Measurements from ENCODE around the gene LCORL. TPM values are rescaled to one million over a fixed set of nuclear protein-coding genes. Genes with fewer than 3 reads are reported as not detected.

Gene LCORL
- polyA plus RNA-seq, 2 of the 4 experiments (the other 2 are of a cell fraction), result 6.4 to 9.7 TPM

GRCh38 chr4:17810260-17811077 lies 211.1 kb downstream of the LCORL start, which contains the start of the genes DCAF16 and NCAPG (continued):
- TF ChIP-seq HMGXB4 (CRISPR knock-in tag; IDR thresholded peaks at IDR 0.05; ENCODE audit: borderline replicate concordance), result no peak
- TF ChIP-seq PHF8 (IDR thresholded peaks at IDR 0.05; ENCODE audit: borderline replicate concordance, low read depth), result peak; percentile 91
- no peak for TF ChIP-seq CTCF (IDR thresholded peaks at IDR 0.05)
- TF ChIP-seq TP53 (CRISPR knock-in tag; IDR thresholded peaks at IDR 0.05), result no peak
- no peak for TF ChIP-seq ZNF302 (CRISPR knock-in tag; IDR thresholded peaks at IDR 0.05)
- TF ChIP-seq MYC (IDR thresholded peaks at IDR 0.05; ENCODE audit: borderline replicate concordance, low read length), result peak; percentile 31; the same call in 1 of the 2 replicates
- peak; percentile 50 to 56; a peak in 1 of 5 replicates for TF ChIP-seq JUN (IDR thresholded peaks at IDR 0.05)
- TF ChIP-seq NFE2L2 (conservative IDR thresholded peaks at IDR 0.05; ENCODE audit: low read length), result no peak
- no peak for TF ChIP-seq ESRRA (IDR thresholded peaks at IDR 0.05; ENCODE audit: borderline replicate concordance, low read length)
- TF ChIP-seq POLR2A (IDR thresholded peaks at IDR 0.05; ENCODE audit: low read length), result peak; percentile 91
- TF ChIP-seq HES2 (IDR thresholded peaks at IDR 0.05), result no peak
- TF ChIP-seq, protein P1, sequence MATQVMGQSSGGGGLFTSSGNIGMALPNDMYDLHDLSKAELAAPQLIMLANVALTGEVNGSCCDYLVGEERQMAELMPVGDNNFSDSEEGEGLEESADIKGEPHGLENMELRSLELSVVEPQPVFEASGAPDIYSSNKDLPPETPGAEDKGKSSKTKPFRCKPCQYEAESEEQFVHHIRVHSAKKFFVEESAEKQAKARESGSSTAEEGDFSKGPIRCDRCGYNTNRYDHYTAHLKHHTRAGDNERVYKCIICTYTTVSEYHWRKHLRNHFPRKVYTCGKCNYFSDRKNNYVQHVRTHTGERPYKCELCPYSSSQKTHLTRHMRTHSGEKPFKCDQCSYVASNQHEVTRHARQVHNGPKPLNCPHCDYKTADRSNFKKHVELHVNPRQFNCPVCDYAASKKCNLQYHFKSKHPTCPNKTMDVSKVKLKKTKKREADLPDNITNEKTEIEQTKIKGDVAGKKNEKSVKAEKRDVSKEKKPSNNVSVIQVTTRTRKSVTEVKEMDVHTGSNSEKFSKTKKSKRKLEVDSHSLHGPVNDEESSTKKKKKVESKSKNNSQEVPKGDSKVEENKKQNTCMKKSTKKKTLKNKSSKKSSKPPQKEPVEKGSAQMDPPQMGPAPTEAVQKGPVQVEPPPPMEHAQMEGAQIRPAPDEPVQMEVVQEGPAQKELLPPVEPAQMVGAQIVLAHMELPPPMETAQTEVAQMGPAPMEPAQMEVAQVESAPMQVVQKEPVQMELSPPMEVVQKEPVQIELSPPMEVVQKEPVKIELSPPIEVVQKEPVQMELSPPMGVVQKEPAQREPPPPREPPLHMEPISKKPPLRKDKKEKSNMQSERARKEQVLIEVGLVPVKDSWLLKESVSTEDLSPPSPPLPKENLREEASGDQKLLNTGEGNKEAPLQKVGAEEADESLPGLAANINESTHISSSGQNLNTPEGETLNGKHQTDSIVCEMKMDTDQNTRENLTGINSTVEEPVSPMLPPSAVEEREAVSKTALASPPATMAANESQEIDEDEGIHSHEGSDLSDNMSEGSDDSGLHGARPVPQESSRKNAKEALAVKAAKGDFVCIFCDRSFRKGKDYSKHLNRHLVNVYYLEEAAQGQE (IDR thresholded peaks at IDR 0.05), result peak; percentile 99
- no peak for TF ChIP-seq CEBPB (IDR thresholded peaks at IDR 0.05)
- TF ChIP-seq, protein P2, sequence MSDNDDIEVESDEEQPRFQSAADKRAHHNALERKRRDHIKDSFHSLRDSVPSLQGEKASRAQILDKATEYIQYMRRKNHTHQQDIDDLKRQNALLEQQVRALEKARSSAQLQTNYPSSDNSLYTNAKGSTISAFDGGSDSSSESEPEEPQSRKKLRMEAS (IDR thresholded peaks at IDR 0.05), result peak; percentile 82
- peak; percentile 99 for TF ChIP-seq CHD2 (IDR thresholded peaks at IDR 0.05; ENCODE audit: low read length, partially characterized antibody)

- no peaks in the 10 kb centered on the region for H3K9me3 ChIP-seq
- DNase-seq (ENCODE audit: low read depth in 1 of 2, low spot score in 1 of 2), result no peak
- peaks cover 35% of the 10 kb centered on the region for H3K4me1 ChIP-seq
- H3K4me2 ChIP-seq, result peak overlapping the region; percentile 92
- ATAC-seq, result no peak
- H3K27ac ChIP-seq, result peak overlapping the region; percentile 85 to 99
- WGBS (ENCODE audit: missing lambda C conversion rate), result 1% methylated on average over 7 of the region's 7 CpGs
- ChIA-PET CTCF (interaction anchor here (1.2 to 2.0 kb wide), 5 partner anchors 212 to 297 kb away, joined by 3 to 7 read pairs (median 4); partner anchors contain the start of gene QDPR), POLR2A (interaction anchor here (0.6 kb wide), 1 partner anchor 261 kb away, joined by 5 read pairs; no protein-coding TSS in a partner anchor)
- TF ChIP-seq RCOR1 (IDR thresholded peaks at IDR 0.05; ENCODE audit: low read depth, low read length), result no peak
- TF ChIP-seq HDAC2 (IDR thresholded peaks at IDR 0.05), result no peak
- no peak for TF ChIP-seq POLR2AphosphoS2 (conservative IDR thresholded peaks at IDR 0.05; ENCODE audit: low read length)
- TF ChIP-seq RNF2 (IDR thresholded peaks at IDR 0.05; ENCODE audit: borderline replicate concordance, low read depth), result no peak
- TF ChIP-seq FOSB (CRISPR knock-in tag; IDR thresholded peaks at IDR 0.05), result no peak
- no peak for TF ChIP-seq CTCF (IDR thresholded peaks at IDR 0.05)
- no peak for TF ChIP-seq EHF (CRISPR knock-in tag; IDR thresholded peaks at IDR 0.05)
- TF ChIP-seq GATA3 (IDR thresholded peaks at IDR 0.05; ENCODE audit: borderline replicate concordance), result no peak
- no peak for FAIRE-seq
- H3K4me3 ChIP-seq, result peak overlapping the region; percentile 75
These were observed 211.9 kb downstream of the LCORL start for GRCh38 chr4:17809667-17810066.

Data from A549 (cell line).